ENCODE measurements around the gene FAM181A.

GRCh38 chr14:93878871-93879270, 48.3 kb upstream of the FAM181A start:
- TF ChIP-seq SIN3A (IDR thresholded peaks at IDR 0.05; ENCODE audit: borderline replicate concordance, insufficient read depth, low read depth, low read length) (no peak), POLR2AphosphoS5 (IDR thresholded peaks at IDR 0.05; ENCODE audit: low read depth, low read length) (no peak), CTCF (IDR thresholded peaks at IDR 0.05) (no peak), TCF7L2 (IDR thresholded peaks at IDR 0.05; ENCODE audit: low read depth, low read length) (no peak)

All from Panc1 (cell line).